HG02884 (cell line): ENCODE results near the gene CACNB2.
A peak's percentile ranks its signal among the peaks of the same experiment; 100 is the strongest.
"Not testable (repeated sequence)": the region's sequence is repeated elsewhere in the genome, so short reads cannot be mapped to it uniquely, and the experiment has no call there.

Experiments used
- ATAC-seq: cut with Tn5 transposase; IDR thresholded peaks from one replicate; pipeline ENCODE4 v1.9.1; 2021; ENCODE audit warnings: mild to moderate bottlenecking, moderate library complexity; ENCODE audit not compliant: unreplicated experiment

Gene CACNB2

GRCh38 chr10:18438361-18439126 is 298.3 kb downstream of the CACNB2 start:
- no peak for ATAC-seq

GRCh38 chr10:18439601-18440000 is 299.4 kb downstream of the CACNB2 start:
- no peak for ATAC-seq

GRCh38 chr10:18445635-18446034 is 305.4 kb downstream of the CACNB2 start:
- ATAC-seq, result not testable (repeated sequence)

DNA sequence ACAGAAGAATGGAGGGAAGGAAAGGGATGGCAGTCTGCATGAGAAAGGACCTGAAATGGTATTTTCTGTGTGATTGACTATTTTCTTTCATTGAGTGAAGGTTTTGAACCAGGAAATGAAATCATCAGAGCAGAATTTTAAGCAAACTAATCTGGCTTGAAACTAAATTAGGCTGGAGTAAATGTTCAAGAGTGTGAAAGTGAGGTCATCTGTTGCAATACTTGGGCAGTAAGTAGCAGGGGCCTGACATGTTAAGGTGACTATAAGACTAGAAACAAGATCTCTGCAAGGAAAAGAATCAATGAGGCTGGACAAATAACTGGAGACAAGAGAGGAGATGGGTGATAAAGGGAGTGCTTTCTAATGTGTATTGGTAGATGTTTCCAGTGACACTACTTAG is 306.0 kb downstream of the CACNB2 start:
- no peak for ATAC-seq

DNA sequence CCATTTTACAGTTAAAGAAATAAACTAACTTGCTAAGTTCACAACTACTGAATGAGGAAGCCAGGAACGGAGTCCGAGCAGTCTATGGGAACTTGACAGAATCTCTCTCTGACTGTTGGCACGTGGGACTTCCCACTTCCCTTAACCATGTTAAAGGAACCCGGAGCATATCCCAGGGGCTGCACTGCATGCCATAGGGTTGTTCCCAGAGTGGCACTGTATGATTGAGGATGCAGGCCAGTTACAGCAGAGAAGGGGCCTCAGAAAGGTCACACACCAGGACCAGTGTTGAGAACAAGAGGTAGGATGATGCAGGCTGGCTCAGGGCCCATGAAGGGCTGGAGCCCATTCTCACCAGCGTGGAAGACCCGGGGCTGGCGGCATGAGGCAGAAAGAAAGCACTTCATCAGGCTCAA is 309.4 kb downstream of the CACNB2 start:
- ATAC-seq, result no peak

- no peak for ATAC-seq
Measured at GRCh38 chr10:18450298-18450697, 310.1 kb downstream of the CACNB2 start.

- no peak for ATAC-seq
Measured at GRCh38 chr10:18455086-18455884, 315.1 kb downstream of the CACNB2 start.

GRCh38 chr10:18456984-18457383 is 316.8 kb downstream of the CACNB2 start:
- ATAC-seq, result peak; percentile 91

DNA sequence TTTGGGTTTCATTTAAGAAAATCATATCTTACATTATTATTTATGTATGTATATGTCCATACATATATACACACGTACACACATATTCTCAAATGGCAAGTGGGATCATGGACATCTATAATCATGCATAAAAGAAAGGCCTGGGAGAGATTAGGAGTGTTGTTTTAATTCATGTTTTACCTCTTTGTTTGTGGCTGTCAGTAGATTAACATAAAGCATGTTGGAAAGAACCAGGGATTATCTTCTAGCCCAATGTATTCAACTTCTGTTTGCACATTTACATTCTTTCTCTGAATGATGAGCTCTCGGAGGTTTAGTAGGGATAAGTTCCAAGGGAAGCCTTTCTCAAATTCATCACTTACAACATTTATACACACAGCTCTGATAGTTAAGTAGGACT is 319.8 kb downstream of the CACNB2 start:
- no peak for ATAC-seq

DNA sequence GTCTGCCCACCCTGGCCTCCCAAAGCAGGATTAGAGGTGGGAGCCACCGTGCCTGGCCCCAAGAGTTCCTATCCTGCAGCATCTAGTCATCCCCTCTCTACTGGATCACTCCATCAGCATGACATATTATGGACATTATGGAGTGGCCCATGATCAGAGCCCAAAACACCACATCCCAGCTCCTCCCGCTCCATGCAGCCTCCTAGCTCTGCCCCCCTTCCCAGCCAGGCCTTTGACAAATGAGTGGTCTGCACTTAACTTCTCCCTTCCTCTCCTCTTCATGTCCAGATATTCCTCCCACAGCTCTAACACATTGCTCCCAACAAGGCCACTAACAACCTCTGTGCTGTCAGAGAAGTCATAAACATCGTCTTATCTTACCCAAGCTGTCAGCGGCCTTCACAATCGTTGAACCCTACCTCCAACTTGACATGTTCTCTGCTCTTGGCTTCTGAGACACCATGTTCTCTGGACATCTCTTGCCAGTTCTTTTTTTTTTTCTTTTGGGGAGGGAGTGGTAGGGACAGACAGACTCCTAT is 323.5 kb downstream of the CACNB2 start:
- ATAC-seq, result no peak

- no peak for ATAC-seq
Measured at GRCh38 chr10:18469125-18469524, 328.9 kb downstream of the CACNB2 start.

DNA sequence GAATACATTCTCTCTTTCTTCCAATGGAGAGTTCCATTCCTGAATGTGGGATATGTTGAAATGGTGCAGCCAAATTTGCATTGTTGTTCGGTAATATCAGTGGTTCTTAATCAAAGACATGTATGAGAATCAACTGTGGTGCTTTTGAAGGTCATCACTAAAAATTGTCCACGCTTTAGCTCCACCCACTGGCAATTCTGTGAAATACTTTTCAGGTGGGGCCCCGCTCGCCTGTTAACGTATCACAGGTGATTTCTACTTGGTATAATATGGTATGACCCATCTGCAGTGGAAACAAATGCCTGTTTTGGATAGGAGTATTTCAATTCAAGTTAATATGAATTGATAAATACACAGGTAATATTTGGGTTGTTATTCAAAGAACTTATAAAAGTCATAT is 332.8 kb downstream of the CACNB2 start:
- ATAC-seq, result no peak

DNA sequence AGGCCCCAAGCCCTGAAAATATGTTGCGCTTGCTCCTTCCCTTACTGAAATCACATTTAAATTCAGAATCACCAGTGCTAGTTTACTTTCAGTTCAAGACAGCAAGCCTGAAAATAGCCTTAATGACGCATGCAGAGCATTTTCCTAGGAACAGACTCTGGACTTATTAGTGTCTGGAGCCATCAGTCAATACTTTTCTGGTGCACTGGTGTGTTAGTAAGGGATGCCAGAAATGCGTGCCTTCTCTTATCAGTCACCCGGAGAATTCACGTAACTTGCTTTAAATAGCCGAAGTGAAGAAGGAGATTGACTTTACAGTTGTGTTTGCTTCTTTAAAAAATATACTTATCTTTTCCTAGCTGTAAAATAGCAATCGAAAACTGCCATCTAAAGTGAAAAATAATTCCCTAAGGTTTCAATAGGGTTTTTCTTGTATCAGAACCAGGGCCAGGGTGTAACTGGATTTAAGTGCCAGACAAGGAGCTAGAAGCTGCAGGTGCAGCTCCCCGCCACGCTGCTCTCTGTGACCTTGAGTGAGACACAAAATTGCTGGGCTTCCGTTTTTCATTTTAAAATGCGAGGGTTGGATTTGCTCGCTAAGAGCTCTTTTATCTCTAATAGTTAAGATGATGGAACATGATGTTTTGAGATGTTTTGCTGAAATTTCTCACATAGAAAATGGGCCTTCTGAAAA is 333.3 kb downstream of the CACNB2 start:
- no peak for ATAC-seq

DNA sequence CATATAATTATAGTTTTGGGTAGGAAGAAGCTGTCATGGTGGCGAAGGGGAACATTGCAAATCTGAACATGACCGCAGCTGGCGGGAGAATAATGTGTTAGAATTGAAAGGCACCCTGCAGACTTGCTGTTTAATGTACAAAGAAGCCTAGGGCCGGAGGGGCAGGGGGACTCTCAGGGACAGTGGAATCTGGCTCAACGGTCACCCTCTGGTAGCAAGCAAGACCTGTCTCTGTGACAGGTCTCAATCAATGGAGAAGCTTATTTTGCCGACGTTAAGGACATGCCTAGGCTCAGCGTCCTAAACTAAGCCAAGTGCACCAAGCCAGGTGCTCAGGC is 333.9 kb downstream of the CACNB2 start:
- ATAC-seq, result no peak

DNA sequence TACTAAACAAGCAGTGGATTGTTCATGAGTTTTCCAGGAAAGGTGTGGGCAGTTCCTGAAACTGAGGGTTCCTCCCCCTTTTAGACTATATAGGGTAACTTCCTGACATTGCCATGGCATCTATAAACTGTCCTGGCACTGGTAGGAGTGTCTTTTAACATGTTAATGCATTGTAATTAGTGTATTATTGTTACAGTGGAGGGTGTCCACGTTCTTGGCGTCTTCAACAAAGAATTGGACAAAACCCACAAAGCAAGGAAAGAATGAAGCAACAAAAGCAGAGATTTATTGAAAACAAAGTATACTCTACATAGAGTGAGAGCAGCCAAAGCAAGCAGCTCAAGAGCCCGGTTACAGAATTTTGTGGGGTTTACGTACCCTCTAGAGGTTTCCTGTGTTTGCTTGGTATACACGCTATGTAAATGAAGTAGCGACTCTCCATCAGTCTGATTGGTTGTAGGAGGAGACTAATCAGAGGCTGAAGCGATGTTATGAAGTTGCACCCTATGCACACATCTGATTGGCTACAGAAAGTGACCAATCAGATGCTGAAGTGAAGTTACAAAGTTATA is 335.9 kb downstream of the CACNB2 start:
- no peak for ATAC-seq

DNA sequence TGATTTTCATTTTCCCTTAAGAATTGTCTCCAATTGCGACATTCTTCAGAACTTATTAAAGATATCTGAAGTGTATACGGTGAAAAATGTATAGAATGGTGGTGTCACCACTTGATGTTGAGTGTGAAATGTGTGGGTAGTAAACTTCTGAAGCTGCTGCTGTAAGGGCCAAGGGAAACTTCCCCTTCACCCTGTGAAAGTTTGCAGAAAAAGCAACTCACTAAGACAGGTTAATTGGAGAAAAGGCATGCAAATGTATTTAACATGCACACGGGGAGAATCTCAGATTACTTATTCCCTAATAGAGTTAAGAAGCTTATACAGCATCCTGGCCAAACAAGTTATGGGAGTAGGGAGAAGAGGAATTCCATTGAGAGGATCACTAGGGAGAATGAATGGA is 338.1 kb downstream of the CACNB2 start:
- ATAC-seq, result no peak

- no peak for ATAC-seq
Measured at GRCh38 chr10:18479502-18479901, 339.3 kb downstream of the CACNB2 start.

- no peak for ATAC-seq
Measured at GRCh38 chr10:18483516-18484186, 343.4 kb downstream of the CACNB2 start.

DNA sequence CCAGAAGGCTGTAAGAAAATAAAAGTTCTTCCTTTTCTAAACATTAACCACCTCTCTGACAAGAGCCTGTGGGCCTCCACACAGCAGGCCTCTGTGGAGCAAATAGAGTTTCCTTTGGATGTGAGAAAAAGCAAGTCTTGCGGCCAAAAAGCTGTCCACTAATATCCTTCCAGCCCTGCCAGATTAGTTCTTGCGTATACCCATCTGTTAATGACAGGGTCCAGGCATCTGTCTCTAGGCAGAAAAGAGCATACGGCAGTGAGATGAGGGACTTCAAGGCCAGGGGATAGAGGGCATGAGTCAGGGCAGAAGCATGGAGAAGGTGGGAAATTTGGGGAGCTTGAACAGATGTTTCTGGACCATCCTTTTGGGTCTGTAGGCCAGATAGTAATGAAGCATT is 346.2 kb downstream of the CACNB2 start:
- no peak for ATAC-seq

DNA sequence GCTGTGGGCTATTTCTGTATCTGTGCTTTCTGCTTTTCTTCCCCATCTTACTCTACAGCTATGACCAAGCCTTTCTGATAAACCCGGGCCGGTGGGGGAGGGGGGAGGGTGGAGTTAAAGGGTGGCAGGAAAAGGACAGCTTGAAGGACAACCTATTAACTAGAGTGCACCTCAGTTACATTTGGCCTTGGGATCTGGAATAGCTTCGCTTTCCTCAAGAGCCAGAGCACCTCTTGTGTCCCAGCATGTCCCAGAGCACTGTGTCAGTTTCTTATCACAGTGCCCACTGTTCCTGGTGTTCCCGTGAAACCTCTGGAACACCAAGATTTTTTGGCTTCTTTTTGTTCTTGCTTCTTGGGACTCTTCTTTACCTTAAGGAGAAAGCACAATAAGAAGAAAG is 350.5 kb downstream of the CACNB2 start:
- ATAC-seq, result no peak
